Gastrocnemius medialis (tissue), 4 donors: ENCODE measurements around the gene KIAA1217. TPM values are rescaled to one million over a fixed set of nuclear protein-coding genes. Genes with fewer than 3 reads are reported as not detected.

Experiments used
- ATAC-seq, 2 donors: fragments of 150-250 bp; one replicate each; pipeline ENCODE4 v1.9.1; 2016
- DNase-seq, 2 donors: peaks; one replicate each; pipeline ENCODE4 v3.0.0-alpha.2; 2019
- H3K27ac ChIP-seq, 4 donors: fragments of 200-600 bp; sonication (generic); 1 replicate in 1 of 4; 2 replicates in 3 of 4; pipeline ENCODE4 v1.5.1; 2016 to 2018; ENCODE audit warnings: mild to moderate bottlenecking in 2 of 4, moderate library complexity in 1 of 4
- H3K27me3 ChIP-seq, 3 donors: fragments of 200-600 bp; sonication (generic) in 2 of 3; 1 replicate in 1 of 3; 2 replicates in 2 of 3; pipeline versions ENCODE4 v1.5.1 to v1.6.0; 2016 to 2019; ENCODE audit warnings: mild to moderate bottlenecking in 1 of 3, moderate library complexity in 1 of 3
- H3K36me3 ChIP-seq, 2 donors: fragments of 200-600 bp; sonication (generic) in 1 of 2; one replicate each; pipeline ENCODE4 v1.5.1; 2017 to 2018
- H3K4me1 ChIP-seq, 2 donors: fragments of 200-600 bp; sonication (generic) in 1 of 2; one replicate each; pipeline ENCODE4 v1.5.1; 2016 to 2017; ENCODE audit warnings: mild to moderate bottlenecking in 2 of 2
- H3K4me3 ChIP-seq, 4 donors: fragments of 200-600 bp; sonication (generic) in 3 of 4; 1 replicate in 1 of 4; 2 replicates in 3 of 4; pipeline ENCODE4 v1.5.1; 2016 to 2019; ENCODE audit warnings: mild to moderate bottlenecking in 2 of 4
- H3K9me3 ChIP-seq, 3 donors: fragments of 200-600 bp; sonication (generic) in 2 of 3; 1 replicate in 1 of 3; 2 replicates in 2 of 3; pipeline ENCODE4 v1.5.1; 2016 to 2019
- POLR2A ChIP-seq, 2 donors: fragments of 450-650 bp; IDR thresholded peaks; one replicate each; pipeline ENCODE4 v1.6.1; 2017; ENCODE audit warnings: antibody characterized with exemption in 2 of 2, mild to moderate bottlenecking in 2 of 2, moderate library complexity in 2 of 2
- in situ Hi-C, 4 donors: fragments of 200-750 bp; cut with MboI; loops; one replicate each; pipeline versions ENCODE4 v1.15.0 to v1.8.0; 2017; ENCODE audit warnings: low sequenced_read_pairs in 4 of 4
- intact Hi-C: fragments of 100-400 bp; cut with DNase I; formaldehyde crosslinking; loops from one replicate; pipeline ENCODE4 v1.15.1; 2023; ENCODE audit warnings: low total_unique reads
- total RNA-seq, 4 donors: library from RNA; depleted of rRNA; stranded (reverse); fragments of >200 nt; gene quantifications; one replicate each; pipeline versions ENCODE4 v1.1.0 to v1.2.3, GENCODE V29; 2016
- TF ChIP-seq, protein P1 (sequence below), 5 experiments: fragments of 450-650 bp in 3 of 5; fragments of 200-600 bp in 2 of 5; sonication (generic) in 2 of 5; IDR thresholded peaks in 4 of 5; conservative IDR thresholded peaks in 1 of 5; 1 replicate in 4 of 5; 2 replicates in 1 of 5; pipeline ENCODE4 v1.5.1; 2016 to 2019; ENCODE audit warnings: antibody characterized with exemption in 5 of 5, mild to moderate bottlenecking in 3 of 5, moderate library complexity in 3 of 5

KIAA1217 gene
- total RNA-seq, 4 donors from 2014 or later, result 152 to 266 (median 155) TPM

DNA sequence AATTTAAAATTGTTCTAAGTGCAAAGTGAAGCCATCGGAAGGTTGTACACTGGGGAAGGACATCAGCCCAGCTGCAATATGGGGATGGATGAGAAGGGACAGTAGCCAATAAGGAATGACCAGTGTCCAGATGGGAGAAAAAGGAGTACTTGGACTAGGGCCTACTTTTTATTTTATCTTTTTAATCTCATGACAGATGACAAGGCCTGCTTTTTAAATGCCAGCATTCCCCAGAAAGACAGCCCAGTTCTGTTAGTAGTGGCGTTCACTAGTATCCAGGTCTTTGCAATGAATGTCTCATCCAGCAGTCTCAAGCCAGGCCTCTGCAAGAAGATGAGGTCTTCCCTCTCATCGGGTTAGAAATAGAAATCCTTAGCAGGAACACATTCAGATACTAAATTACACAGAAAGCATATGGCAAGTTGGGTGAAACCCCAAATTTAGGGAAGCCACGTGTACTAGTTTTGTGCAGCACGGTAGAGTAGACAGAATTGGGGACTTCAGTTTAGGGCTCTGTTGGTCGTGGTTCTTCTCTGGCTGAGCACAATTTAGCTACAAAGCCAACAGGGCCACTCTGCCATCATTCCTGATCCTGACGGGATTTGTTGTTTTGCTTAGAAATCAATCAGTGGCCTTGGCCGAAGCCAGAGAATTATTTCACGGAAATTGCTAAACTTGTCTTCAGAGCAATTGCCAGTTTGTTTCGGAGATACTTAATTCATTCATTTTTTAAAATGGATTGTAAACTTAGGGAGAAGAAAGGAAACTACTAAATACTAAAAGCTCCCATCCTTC lies 286.9 kb downstream of the KIAA1217 start:
- Histone ChIP-seq H3K27ac (no peak overlapping the region), H3K4me1 (no peaks in the 10 kb centered on the region), H3K36me3 (peaks cover 0 to 60% of the 10 kb centered on the region in 2 donors), H3K9me3 (no peaks in the 10 kb centered on the region), H3K4me3 (no peak overlapping the region), H3K27me3 (no peaks in the 10 kb centered on the region)
- in situ Hi-C loops (no loop called here), intact Hi-C loops (no loop called here)
- DNase-seq (no peak), ATAC-seq (no peak)
- no peak for TF ChIP-seq POLR2A (IDR thresholded peaks at IDR 0.05)
- TF ChIP-seq, protein P1, sequence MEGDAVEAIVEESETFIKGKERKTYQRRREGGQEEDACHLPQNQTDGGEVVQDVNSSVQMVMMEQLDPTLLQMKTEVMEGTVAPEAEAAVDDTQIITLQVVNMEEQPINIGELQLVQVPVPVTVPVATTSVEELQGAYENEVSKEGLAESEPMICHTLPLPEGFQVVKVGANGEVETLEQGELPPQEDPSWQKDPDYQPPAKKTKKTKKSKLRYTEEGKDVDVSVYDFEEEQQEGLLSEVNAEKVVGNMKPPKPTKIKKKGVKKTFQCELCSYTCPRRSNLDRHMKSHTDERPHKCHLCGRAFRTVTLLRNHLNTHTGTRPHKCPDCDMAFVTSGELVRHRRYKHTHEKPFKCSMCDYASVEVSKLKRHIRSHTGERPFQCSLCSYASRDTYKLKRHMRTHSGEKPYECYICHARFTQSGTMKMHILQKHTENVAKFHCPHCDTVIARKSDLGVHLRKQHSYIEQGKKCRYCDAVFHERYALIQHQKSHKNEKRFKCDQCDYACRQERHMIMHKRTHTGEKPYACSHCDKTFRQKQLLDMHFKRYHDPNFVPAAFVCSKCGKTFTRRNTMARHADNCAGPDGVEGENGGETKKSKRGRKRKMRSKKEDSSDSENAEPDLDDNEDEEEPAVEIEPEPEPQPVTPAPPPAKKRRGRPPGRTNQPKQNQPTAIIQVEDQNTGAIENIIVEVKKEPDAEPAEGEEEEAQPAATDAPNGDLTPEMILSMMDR (IDR thresholded peaks at IDR 0.05 in 4 of 5, conservative IDR thresholded peaks at IDR 0.05 in 1 of 5), result no peak

GRCh38 chr10:24496906-24497305 lies 288.0 kb downstream of the KIAA1217 start:
- H3K4me3 ChIP-seq, result no peak overlapping the region
- H3K4me1 ChIP-seq, result no peaks in the 10 kb centered on the region
- peaks cover 0 to 70% of the 10 kb centered on the region in 2 donors for H3K36me3 ChIP-seq
- intact Hi-C loops (no loop called here), in situ Hi-C loops (no loop called here)
- no peaks in the 10 kb centered on the region for H3K9me3 ChIP-seq
- ATAC-seq (no peak), DNase-seq (no peak)
- TF ChIP-seq, protein P1 (IDR thresholded peaks at IDR 0.05 in 4 of 5, conservative IDR thresholded peaks at IDR 0.05 in 1 of 5), result no peak
- TF ChIP-seq POLR2A (IDR thresholded peaks at IDR 0.05), result no peak
- no peaks in the 10 kb centered on the region for H3K27me3 ChIP-seq
- H3K27ac ChIP-seq, result no peak overlapping the region

GRCh38 chr10:24501056-24501711 lies 292.2 kb downstream of the KIAA1217 start:
- DNase-seq, result no peak
- Histone ChIP-seq H3K36me3 (peaks cover 0 to 88% of the 10 kb centered on the region in 2 donors), H3K27me3 (no peaks in the 10 kb centered on the region), H3K4me1 (peaks cover 3 to 6% of the 10 kb centered on the region in 2 donors), H3K9me3 (no peaks in the 10 kb centered on the region), H3K27ac (no peak overlapping the region), H3K4me3 (no peak overlapping the region)
- no peak for ATAC-seq
- no peak for TF ChIP-seq POLR2A (IDR thresholded peaks at IDR 0.05)
- TF ChIP-seq, protein P1 (IDR thresholded peaks at IDR 0.05 in 4 of 5, conservative IDR thresholded peaks at IDR 0.05 in 1 of 5), result no peak
- in situ Hi-C loops (loop anchor here in 3 of 4 donors (25.0 kb wide), 3 partner anchors 114 to 289 kb away; partner anchors contain the start of gene KIAA1217 (in 2 of the 3)), intact Hi-C loops (loop anchor here (5.0 kb wide), 1 partner anchor 129 kb away; no protein-coding TSS in a partner anchor)

- ATAC-seq (no peak), DNase-seq (no peak)
- intact Hi-C loops, result loop anchor here (5.0 kb wide), 1 partner anchor 130 kb away; no protein-coding TSS in a partner anchor
- peaks cover 3 to 6% of the 10 kb centered on the region in 2 donors for H3K4me1 ChIP-seq
- in situ Hi-C loops, result loop anchor here in 3 of 4 donors (25.0 kb wide), 3 partner anchors 115 to 290 kb away; partner anchors contain the start of gene KIAA1217 (in 2 of the 3)
- H3K4me3 ChIP-seq, result no peak overlapping the region
- H3K27ac ChIP-seq, result no peak overlapping the region
- H3K9me3 ChIP-seq, result no peaks in the 10 kb centered on the region
- TF ChIP-seq POLR2A (IDR thresholded peaks at IDR 0.05), result no peak
- TF ChIP-seq, protein P1 (IDR thresholded peaks at IDR 0.05 in 4 of 5, conservative IDR thresholded peaks at IDR 0.05 in 1 of 5), result no peak
- H3K27me3 ChIP-seq, result no peaks in the 10 kb centered on the region
- H3K36me3 ChIP-seq, result peaks cover 0 to 87% of the 10 kb centered on the region in 2 donors
These were observed 293.1 kb downstream of the KIAA1217 start for GRCh38 chr10:24502006-24502405.
